Kidney tubule cell (primary cell): Measurements from ENCODE around the gene HSPA1A.
A peak's percentile ranks its signal among the peaks of the same experiment; 100 is the strongest.
"Not testable (repeated sequence)": the region's sequence is repeated elsewhere in the genome, so short reads cannot be mapped to it uniquely, and the experiment has no call there.

Experiments used
- DNase-seq: peaks from one replicate; pipeline ENCODE4 v3.0.0-alpha.2; 2018; ENCODE audit warnings: low spot score

The HSPA1A gene

GRCh38 chr6:31836474-31837368 lies 21.4 kb downstream of the HSPA1A start:
- no peak for DNase-seq

DNA sequence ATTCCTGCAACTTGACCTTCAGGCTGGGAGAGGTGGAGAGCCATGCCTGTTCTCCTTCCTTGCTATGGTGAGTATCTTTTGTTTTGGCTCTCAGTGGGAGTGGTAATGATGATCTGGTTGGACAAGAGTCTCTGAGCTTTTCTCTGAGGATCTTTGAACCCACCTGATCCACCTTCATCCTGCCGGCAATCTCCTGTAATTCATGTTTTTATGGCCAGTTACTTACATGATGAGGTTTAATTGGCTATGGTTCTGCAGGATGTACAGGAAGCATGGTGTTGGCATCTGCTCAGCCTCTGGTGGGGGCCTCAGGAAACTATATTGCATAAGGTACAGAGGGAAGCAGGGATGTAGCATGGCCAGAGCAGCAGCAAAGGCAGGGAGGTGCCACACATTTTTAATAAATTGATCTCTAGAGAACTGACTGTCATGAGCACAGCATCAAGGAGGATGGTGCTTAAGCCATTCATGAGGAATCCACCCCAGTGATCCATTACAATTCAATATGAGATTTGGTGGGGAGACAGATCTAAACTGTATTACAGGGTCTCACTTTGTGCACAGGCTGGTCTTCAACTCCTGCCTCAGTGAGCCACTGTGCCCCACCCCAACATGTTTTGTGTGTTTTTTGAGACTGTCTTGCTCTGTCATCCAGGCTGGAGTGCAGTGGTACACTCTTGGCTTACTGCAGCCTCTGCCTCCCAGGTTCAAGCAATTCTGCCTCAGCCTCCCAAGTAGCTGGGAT lies 22.2 kb downstream of the HSPA1A start:
- no peak for DNase-seq

DNA sequence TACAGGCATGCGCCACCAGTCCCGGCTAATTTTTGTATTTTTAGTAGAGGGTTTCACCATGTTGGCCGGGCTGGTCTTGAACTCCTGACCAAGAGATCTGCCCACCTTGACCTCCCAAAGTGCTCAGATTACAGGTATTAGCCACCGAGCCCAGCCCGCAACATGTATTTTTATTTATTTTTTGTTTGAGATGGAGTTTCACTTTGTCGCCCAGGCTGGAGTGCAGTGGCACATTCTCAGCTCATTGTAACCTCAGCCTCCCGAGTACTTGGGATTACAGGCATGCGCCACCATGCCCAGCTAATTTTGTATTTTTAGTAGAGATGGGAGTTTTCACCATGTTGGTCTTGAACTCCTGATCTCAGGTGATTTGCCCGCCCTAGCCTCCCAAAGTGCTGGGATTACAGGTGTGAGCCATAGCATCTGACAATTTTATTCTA lies 22.8 kb downstream of the HSPA1A start:
- not testable (repeated sequence) for DNase-seq

- no peak for DNase-seq
These were observed 23.6 kb downstream of the HSPA1A start for GRCh38 chr6:31838968-31839367.

DNA sequence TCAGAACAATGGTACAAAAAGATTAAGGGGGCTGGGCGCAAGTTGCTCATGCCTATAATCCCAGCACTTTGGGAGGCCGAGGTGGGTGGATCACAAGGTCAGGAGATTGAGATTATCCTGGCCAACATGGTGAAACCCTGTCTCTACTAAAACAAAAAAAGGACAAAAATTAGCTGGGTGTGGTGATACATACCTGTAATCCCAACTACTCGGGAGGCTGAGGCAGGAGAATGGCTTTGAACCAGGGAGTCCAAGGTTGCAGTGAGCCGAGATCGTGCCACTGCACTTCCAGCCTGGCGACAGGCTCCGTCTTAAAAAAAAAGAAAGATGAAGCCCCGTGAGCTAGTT lies 24.4 kb downstream of the HSPA1A start:
- not testable (repeated sequence) for DNase-seq

GRCh38 chr6:31842053-31842452 lies 26.7 kb downstream of the HSPA1A start:
- no peak for DNase-seq

DNA sequence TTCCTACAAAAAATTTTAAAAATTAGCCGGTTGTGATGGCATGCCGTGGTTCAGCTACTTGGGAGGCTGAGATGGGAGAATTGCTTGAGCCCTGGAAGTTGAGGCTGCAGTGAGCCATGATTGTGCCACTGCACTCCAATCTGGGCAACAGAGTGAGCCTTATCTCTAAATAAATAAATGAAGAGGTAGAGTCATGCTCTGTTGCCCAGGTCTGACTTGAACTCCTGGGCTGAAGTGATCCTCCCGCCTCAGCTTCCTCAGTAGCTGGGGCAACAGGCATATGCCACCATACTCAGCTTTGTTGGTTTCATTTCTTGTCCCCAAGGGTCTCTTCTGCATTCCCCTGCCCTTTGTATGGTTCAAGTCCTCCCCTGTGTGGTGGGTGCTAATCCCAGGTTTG lies 29.2 kb downstream of the HSPA1A start:
- DNase-seq, result no peak

DNA sequence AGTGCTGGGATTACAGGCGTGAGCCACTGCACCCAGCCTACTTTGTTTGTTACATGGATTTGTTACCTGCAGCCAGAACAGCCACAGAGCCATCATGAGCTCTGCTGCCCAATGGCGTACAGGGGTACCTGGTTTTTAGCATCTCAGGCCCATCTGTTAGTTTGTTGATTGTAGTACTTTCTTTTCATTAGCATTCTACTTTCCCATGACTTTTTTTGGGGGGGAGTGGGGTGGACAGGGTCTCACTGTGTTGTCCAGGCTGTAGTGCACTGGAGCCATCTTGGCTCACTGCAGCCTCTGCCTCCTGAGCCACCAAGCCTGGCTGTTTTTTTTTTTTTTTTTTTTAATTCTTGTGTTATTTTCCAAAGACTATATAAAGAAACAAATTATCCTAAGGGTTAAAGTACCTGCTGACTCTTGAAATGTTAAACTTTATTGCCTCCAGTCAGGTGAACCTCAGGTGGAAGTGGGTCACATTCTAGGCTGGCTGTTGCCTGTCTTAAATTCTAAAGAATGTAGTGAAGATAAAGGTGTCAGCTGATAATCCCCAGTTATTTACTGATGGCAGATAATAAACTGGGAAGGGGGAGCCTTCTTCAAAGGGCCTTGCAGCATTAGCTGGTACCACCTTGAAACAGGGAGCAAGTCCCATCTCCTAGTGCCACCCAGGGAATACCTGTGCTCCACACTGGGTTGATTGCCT lies 32.1 kb downstream of the HSPA1A start:
- no peak for DNase-seq

DNA sequence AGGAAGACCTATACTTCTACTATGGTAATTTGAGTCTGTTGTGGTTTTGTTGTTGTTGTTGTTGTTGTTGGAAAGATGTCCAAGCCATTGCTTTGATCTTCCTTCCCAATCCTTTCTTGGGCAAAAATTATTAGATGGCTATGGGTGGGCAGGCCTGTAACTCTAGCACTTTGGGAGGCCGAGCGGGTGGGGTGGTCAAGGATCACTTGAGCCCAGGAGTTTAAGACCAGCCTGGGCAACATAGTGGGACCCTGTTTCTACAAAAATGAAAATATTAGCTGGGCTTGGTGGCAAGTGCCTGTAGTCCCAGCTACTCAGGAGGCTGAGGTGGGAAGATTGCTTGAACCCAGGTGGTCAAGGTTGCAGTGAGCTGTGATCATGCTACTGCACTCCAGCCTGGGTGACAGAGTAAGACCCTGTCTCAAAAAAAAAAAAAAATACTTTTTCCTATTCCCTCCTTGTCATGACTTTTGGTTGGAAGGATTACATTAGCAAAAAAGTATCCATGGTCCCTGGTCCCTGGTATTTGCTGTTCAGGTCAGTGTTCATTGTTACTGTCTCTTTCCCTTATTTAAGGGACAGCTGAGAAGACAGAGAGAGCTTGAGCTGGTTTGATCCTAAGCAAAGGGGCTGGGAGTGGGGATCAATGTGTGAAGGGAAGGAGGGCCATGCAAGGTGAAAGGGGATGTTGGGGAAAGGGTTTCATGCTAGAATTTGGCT lies 35.6 kb downstream of the HSPA1A start:
- no peak for DNase-seq

DNA sequence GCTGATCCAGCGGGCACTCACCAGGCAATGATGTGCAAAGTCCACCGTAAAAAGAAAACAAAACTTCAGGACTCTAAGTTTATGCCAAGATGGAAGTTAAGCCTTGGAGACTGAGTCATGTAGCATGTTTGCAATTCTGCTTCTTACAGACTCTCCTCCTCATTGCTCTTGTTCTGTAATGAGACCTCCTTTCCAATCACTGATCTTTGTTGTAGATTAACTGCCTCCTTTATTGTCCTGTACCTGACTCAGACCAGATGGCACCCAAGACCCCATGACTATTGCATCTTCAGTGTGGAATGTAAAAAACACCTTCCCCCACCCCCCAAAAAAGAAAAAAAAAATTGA lies 36.1 kb downstream of the HSPA1A start:
- DNase-seq, result peak; percentile 96

GRCh38 chr6:31851980-31852718 lies 36.8 kb downstream of the HSPA1A start:
- DNase-seq, result not testable (repeated sequence)

GRCh38 chr6:31857774-31858173 lies 42.4 kb downstream of the HSPA1A start:
- DNase-seq, result not testable (repeated sequence)

DNA sequence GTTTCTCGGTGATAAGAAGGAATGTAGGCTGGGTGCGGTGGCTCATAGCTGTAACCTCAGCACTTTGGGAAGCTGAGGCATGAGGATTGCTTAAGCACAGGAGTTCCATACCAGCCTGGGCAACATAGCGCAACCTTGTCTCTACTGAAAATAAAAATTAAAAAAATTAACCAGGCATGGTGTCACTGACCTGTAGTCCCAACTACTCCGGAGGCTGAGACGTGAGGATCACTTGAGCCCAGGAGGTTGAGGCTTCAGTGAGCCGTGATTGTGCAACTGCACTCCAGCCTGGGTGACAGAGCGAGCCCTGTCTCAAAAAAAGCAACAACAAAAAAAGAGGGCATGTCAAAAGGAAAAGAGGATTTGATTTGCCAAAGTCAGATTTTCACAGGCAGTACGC lies 43.4 kb downstream of the HSPA1A start:
- no peak for DNase-seq

GRCh38 chr6:31859923-31860322 lies 44.6 kb downstream of the HSPA1A start:
- DNase-seq, result no peak

DNA sequence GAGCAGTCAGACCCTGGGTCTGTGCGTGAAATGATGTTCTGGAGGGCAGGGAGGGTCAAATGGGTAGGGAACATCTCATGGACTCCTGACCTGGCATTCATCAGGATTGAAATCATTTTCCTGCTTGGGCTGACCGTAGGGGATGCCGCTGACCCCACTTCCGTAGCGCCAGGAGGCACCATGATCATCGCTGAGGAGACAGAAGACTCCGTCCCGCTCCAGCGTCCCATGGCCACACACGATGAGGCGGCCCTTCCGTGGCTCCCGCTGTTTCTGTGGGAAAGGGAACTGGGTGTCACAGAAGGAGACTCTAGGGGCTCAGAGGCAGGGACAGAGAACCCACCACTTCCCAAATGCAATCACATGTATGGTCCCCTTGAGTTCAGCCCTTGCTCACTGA lies 45.0 kb downstream of the HSPA1A start:
- DNase-seq, result no peak

DNA sequence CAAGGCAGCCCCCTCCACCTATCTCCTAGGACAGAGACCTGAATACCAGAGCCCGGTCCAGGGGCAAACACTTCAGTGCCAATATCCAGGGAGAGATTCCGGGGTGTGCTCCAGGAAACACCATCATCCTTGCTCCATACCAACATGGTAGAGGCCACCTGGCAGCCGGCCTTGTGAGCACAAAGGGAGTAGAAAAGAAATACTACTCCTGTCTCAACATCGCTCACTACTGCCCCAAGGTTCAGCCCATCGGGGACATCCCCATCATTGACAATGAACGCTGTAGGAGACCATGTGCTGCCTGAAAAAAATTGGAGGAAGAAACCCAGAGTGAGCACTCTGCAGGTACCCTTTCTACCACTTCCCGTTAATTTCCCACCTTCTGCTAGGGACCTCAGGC lies 45.8 kb downstream of the HSPA1A start:
- DNase-seq, result no peak

DNA sequence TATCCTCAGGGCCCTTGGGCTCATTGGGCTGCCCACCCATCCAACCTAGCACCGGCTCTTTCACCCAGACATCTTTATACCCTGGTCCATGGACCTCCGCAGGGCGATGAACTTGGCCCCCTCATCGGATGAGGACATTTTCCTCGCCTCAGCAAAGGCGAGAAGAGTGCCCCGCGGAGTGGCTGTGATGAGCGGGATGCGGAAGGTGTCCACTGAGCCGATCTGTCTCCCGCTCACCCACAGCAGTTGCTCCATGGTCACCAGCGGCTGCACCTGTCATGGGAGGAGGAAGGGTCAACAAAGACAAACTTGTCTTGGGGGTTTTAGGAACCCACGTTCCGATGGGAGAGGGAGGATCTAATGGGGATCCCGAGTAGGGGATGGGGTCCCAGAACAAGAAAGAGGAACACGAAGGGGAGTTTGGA lies 46.6 kb downstream of the HSPA1A start:
- no peak for DNase-seq

DNA sequence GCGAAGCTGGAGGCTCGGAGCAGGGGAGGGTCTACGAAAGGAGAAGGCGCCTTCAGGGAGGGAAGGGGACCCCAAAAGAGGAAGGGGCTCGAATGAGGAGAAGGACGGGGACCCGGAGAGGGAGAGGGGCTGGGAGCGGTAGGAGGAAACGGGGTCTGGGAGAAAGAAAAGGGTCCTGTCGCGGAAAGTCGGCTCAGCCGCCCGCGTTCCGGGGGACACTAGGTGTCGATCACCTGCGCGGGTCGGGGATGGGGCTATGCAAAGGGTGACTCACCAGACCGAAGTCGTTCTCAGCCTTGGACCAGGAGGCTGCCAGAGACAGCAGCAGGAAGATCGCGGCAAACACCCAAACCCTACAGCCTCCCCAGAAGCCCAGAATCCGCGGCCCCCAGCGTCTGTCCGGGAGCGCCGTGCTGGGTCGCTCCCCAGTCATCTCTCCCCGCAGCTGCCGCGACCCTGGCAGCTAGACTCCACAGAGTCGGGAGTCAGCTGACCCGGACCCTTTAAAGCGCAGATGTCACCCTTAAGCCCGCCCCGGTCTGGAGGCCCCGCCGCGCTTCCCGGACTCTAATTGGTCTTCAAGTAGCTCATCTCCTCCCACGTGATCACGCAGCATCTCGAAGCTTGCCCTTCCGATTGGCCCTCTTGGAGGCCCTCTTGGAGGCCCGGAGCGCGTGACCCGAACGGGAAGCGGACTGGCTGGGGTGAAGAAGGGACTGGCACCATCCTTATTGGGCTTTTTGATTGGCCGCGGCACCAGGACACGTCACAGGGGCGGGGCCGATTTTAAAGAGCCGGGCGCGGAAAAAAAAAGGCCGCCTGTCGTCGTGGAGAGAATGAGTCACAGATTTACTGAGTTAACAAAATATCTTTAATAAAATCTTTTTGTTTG lies 47.2 kb downstream of the HSPA1A start, which contains the start of gene NEU1:
Gene NEU1, minus strand, starts transcription at position 478 of the 892 bp plus-strand sequence. Its CDS starts 45 bp downstream, at position 433.
- peak; percentile 100 for DNase-seq

GRCh38 chr6:31864123-31864562 lies 48.8 kb downstream of the HSPA1A start:
- not testable (repeated sequence) for DNase-seq

- no peak for DNase-seq
These were observed 49.5 kb downstream of the HSPA1A start for GRCh38 chr6:31864818-31865204.
